NCI-H187 (cell line): Measurements from ENCODE around the gene UBE3B.

Experiments used
- DNase-seq, 2 experiments: peaks; one replicate each; lab custom pipeline; 2025; lab: John Stamatoyannopoulos, UW

The UBE3B gene

GRCh38 chr12:109529691-109530640 lies 52.5 kb downstream of the UBE3B start:
- no peak for DNase-seq

GRCh38 chr12:109531411-109531810 lies 54.0 kb downstream of the UBE3B start:
- DNase-seq = no peak

DNA sequence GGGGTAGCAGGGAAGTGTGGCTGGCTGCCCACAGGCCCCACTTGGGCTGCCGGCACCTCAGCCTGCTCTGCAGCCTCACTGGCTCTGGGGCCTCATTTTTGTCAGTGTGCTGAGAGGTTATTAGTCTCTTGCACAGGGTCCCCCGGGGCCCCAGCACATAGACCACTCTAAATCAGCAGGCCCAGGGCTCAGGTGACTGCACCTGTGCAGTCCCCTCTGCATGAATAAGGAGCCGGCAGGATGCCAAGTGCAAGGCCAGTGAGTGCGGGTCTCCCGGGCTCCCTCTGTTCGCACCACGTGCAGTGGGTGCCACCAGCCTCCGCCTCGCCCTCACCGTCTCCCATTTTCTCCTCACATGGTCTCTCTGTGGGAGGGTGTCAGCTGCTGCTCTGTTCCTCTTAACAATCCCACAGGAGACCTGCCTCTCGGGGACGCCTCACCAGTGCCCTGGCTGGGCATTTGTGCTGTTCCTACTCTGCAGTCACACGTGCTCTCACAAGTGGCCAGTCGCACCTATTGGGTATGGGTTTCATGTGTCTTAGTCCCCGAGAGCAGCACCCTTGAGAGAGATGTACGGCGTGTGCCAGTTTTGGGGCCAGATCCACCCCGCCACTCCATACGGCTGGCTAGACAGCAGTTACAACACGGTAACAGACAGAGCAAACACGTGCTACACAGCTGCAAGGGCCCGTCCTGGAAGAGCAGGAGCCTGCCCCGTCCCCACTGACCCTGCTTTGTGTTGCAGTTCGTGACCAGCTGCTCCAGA lies 55.5 kb downstream of the UBE3B start:
- DNase-seq = peak in 1 of 2 experiments; percentile 36

- no peak for DNase-seq
Observed at GRCh38 chr12:109533487-109533740, 56.0 kb downstream of the UBE3B start.

GRCh38 chr12:109534456-109534855 lies 57.0 kb downstream of the UBE3B start:
- no peak for DNase-seq

- no peak for DNase-seq
Observed at GRCh38 chr12:109535231-109535862, 57.9 kb downstream of the UBE3B start.

GRCh38 chr12:109535863-109536250 lies 58.4 kb downstream of the UBE3B start:
- no peak for DNase-seq

GRCh38 chr12:109537136-109537535 lies 59.7 kb downstream of the UBE3B start:
- no peak for DNase-seq

DNA sequence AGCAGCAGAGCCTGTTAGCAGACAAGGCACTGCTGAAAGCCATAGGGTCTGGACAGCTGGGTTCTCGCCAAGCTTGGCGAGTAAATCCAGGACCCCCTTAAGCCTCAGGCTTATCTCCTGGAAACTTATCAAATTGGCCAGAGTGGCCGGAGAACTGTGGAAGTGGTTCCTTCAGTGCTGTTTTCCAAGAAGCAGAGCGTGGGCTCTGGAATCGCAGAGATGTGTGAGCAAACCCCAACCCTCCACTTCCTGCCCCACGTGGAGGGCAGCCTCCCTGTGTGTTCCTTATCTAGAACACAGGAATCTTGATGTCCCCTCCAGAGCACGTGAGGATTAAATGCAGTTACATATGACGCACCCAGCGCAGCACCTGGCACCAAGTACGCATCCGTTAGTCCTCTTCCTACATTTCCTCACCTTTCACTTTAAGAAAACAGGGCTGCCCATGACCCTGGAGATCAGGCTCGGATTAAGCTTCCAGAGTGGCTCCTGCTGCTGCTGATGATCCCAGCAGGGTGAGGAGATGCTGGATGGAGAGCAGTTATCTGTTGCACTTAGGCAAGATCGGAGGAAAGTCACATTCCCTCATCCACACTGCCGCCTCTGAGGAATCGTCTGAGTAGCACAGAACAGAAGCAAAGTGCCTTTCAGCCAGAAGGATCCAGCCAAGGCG lies 60.9 kb downstream of the UBE3B start:
- DNase-seq = no peak

GRCh38 chr12:109539508-109539907 lies 62.1 kb downstream of the UBE3B start:
- DNase-seq = no peak

DNA sequence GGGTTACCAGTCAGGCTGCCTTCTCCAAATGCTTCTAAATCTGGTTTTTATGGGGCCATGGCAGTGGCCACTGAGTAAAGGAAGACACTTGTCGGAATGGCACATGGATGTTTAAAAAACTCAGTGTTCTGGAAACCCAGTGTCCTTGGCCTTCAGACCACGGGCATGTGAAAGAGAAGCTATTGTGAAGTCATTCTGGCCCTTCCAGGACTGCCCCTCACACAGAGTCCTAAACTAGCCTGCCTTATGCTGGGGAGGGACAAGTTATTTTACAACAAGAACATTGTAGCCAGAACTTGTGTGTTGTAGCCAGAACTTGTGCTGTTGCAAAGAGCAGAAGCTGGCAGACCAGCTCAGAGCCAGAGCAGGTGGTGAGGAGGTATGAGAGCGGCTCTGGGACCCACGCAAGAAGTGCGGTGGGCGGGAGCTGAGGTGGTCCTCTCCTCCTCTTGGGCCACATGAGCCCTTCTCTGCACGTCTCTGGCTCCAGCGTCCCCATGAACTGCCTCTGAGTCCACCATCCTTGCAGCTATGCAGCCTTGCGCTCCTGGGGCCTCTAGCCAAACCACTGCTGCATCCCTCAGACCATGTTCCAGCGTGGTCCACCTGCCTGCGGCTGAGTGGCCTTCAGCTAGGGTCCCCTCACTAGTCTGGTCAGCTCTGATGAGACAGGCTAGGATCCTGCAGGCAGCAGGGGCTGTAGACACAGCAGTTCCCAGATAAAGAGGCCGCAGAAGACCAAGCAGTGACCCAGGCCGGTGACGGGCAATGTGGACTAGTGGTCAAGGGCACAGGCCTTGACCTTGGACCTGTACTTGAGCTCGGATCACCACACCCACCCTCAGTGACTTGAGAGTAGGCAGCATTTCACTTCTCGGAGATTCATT lies 63.3 kb downstream of the UBE3B start:
- no peak for DNase-seq

- no peak for DNase-seq
Observed at GRCh38 chr12:109541413-109541726, 63.9 kb downstream of the UBE3B start.

DNA sequence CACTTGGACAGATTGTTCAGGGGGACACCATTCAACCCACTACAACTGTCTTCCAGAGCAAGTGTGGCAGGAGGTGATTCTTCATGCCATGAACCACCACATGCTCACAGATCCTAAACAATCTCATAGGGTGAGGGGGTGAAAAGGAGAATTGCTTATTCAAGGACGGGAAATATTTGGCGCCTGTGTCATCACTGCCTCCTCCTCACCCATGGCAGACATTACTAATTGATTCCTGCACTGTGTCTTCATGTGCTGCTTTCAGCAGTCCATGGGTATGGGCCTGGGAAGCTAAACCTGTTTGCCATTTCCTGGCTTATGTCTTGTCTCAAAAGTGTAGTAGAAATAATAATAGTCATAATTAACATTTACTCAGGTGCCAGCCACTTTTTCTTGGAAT lies 64.6 kb downstream of the UBE3B start:
- DNase-seq = no peak

- DNase-seq = no peak
Observed at GRCh38 chr12:109542876-109543275, 65.4 kb downstream of the UBE3B start.

DNA sequence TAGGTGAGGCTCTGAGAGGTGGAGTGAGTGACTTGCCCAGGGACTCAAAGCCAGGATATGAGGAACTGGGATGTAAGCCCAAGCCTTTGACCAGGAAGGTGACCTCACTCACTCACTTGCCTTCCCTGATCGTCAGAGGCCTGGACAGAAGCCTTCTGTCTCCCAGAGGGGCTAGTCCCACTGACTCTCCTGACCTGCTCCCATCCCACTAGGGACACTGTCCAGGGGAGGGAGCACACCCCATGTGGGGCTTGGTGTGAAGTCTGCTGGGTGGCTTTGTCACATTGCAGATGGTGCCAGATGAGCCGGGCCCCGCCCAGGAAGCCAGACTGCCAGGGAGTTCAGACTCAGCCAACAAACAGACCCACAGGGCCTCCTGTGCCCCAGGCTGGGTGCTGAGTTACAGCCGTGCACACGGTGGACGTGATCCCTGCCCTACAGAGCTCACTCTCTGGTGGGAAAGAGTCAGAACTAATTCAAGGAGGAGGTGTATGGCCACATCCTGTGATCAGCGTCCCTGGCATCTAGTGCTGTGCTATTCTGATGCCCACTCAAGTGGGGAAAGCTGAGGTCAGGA lies 67.6 kb downstream of the UBE3B start:
- no peak for DNase-seq

DNA sequence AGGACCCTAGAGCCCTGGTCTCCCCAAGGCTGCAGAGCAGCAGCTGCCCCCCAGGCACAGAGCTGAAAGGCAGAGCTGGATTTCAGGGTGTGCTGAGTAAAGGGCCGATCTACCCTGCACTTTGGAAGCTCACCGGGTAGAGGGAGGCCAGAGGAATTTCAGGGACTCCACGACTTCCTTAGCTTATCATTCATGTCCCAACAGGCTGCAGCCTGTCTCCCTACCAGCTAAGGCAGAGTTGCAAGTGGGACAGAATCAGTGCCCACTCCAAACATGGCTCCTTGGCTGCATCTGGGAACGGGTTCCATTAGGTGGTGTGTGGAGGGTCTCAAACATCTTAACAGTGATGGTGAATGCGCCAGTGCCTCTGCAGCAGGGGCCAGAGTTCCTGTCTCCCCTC lies 68.4 kb downstream of the UBE3B start:
- DNase-seq = no peak

DNA sequence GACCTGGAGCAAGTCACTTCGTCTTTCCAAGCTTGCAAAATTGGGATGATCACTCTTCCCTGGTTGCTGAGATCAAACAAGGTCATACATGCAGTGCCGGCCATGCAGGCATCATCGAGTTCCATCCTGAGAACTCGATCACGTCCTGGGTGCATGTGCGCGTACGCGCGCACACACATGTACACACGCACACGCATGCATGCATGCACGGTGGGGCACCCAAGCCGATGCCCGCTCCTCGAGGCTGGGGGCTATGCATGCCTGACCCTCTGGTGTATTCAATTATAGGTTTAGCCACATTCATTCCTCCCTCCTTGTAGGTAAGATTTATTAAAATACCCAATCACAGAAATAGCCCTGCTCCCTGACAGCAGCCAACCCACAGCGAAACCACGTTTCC lies 69.9 kb downstream of the UBE3B start:
- DNase-seq = no peak

GRCh38 chr12:109548258-109548657 lies 70.8 kb downstream of the UBE3B start:
- DNase-seq = no peak

DNA sequence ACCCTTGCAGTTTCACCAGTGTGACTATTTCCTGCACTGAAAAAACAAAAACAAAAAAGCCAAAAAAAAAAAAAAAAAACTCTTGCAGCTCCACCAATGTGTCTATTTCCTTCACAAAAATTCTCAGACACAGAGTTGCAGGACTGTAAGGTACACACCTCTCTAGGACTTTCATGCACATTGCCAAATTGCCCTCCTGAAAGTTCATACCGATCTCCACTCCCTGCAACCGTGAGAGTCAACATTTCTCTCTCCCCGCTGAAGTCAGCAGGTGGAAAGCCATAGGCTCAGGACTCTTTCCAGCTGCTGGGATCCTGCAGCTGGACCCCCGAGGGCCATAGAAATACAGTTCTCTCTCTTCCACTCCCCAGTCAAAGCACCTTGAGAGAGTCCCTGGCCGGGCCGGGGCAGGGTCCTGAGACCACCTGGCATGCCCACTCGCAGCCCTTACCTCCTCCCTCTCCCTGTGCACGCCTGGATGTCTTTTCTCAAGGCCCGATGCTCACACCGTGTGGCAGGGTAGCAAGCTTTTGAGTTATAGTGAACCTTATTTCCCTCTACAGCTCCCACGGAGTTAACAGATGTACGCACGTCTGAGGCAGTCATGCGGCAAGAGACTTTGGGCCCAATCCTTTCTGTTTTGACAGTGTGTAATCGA lies 72.3 kb downstream of the UBE3B start:
- no peak for DNase-seq

DNA sequence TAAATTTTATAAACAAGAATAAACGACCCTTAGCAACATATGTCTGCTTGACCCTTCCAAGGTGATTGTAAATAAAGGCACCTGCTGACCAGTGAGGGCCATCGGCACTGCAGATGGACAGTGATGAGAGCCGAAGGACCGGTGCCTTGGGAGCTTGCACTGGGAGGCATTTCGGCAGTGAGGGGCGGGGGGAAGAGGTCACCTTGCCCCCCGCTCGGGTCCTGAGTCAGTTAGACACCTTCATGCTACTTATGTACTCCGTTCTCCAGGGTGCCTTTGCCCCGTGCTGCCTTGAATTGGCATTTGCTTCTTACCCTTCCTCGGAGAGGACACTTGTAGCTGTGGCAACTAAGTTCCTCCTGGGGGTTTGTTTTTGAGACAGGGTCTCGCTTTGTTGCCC lies 72.8 kb downstream of the UBE3B start:
- no peak for DNase-seq

GRCh38 chr12:109551108-109551507 lies 73.7 kb downstream of the UBE3B start:
- no peak for DNase-seq
